ENCODE results near the gene HBG2. TPM values are rescaled to one million over a fixed set of nuclear protein-coding genes. Genes with fewer than 3 reads are reported as not detected.

HBG2 gene
- total and polyA plus RNA-seq, 10 of the 15 experiments (the other 5 are each of a cell fraction or from before 2014, with no cell fraction given) = 1.1 to 8.3 (median 2.9) TPM; not detected in 5

DNA sequence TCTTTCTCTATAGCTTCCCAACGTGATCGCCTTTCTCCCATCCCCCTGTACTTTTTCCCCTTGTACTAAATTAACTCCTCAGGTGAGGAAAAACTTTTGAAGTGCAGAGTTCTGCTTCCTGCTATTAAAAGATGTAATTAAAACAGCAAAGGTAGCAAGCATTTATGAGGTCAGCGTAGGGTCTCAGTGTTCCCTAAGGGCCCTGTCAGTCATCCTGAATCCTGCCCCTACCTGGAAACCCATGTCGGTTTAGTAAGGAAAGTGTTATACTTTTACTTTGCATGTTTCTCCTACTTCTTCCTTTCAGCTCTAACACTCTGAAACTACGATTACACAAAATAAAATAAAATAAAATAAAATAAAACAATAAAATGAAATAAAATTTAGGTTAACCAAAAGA lies 26.5 kb downstream of the HBG2 start (continued):
- TF ChIP-seq ZBTB4 (CRISPR knock-in tag; IDR thresholded peaks at IDR 0.05) = no peak
- TF ChIP-seq, protein P1, sequence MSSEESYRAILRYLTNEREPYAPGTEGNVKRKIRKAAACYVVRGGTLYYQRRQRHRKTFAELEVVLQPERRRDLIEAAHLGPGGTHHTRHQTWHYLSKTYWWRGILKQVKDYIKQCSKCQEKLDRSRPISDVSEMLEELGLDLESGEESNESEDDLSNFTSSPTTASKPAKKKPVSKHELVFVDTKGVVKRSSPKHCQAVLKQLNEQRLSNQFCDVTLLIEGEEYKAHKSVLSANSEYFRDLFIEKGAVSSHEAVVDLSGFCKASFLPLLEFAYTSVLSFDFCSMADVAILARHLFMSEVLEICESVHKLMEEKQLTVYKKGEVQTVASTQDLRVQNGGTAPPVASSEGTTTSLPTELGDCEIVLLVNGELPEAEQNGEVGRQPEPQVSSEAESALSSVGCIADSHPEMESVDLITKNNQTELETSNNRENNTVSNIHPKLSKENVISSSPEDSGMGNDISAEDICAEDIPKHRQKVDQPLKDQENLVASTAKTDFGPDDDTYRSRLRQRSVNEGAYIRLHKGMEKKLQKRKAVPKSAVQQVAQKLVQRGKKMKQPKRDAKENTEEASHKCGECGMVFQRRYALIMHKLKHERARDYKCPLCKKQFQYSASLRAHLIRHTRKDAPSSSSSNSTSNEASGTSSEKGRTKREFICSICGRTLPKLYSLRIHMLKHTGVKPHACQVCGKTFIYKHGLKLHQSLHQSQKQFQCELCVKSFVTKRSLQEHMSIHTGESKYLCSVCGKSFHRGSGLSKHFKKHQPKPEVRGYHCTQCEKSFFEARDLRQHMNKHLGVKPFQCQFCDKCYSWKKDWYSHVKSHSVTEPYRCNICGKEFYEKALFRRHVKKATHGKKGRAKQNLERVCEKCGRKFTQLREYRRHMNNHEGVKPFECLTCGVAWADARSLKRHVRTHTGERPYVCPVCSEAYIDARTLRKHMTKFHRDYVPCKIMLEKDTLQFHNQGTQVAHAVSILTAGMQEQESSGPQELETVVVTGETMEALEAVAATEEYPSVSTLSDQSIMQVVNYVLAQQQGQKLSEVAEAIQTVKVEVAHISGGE (CRISPR knock-in tag; IDR thresholded peaks at IDR 0.05) = no peak

DNA sequence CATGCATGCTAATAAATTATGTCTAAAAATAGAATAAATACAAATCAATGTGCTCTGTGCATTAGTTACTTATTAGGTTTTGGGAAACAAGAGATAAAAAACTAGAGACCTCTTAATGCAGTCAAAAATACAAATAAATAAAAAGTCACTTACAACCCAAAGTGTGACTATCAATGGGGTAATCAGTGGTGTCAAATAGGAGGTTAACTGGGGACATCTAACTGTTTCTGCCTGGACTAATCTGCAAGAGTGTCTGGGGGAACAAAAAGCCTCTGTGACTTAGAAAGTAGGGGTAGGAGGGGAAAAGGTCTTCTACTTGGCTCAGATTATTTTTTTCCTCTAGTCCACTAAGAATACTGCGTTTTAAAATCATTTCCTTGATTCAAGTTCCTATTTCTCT lies 26.9 kb downstream of the HBG2 start:
- no peak overlapping the region for H3K9ac ChIP-seq (ENCODE audit: control insufficient read depth, insufficient read depth, low read length)
- H3K27me3 ChIP-seq (replicated peaks in 1 of 2; ENCODE audit: control insufficient read depth in 2 of 2, insufficient read depth in 2 of 2, low read length in 1 of 2) = no peaks in the 10 kb centered on the region
- CTCF ChIA-PET = no interaction called here
- no peak for FAIRE-seq
- H4K20me1 ChIP-seq (ENCODE audit: control insufficient read depth, insufficient read depth) = no peaks in the 10 kb centered on the region
- H3K36me3 ChIP-seq (ENCODE audit: control insufficient read depth in 2 of 2, insufficient read depth in 2 of 2, low read length in 1 of 2) = no peaks in the 10 kb centered on the region
- no TSS peak for BruUV-seq (replicated peaks)
- ATAC-seq = no peak
- H3K4me1 ChIP-seq (ENCODE audit: control insufficient read depth, insufficient read depth, low read length) = no peaks in the 10 kb centered on the region
- no peak for DNase-seq (ENCODE audit: low read depth, low spot score)
- WGBS (ENCODE audit: insufficient coverage, insufficient replicate concordance, low lambda C conversion rate, missing lambda C conversion rate) = 0% methylated on average over 1 of the region's 1 CpG
- no peaks in the 10 kb centered on the region for H3K79me2 ChIP-seq (ENCODE audit: control insufficient read depth, insufficient read depth, low read length)
- no peak overlapping the region for H3K27ac ChIP-seq (ENCODE audit: control insufficient read depth, insufficient read depth)
- in situ Hi-C loops (cut with MboI) = no loop called here
- intact Hi-C loops (cut with micrococcal nuclease; ENCODE audit: unreplicated experiment) = no loop called here
- POLR2A ChIA-PET = no interaction called here
- no peak overlapping the region for H2AFZ ChIP-seq (ENCODE audit: control insufficient read depth, low read depth, low read length)
- H3K9me3 ChIP-seq (replicated peaks; ENCODE audit: control insufficient read depth, insufficient read depth, low read length) = no peaks in the 10 kb centered on the region
- no peak overlapping the region for H3K4me2 ChIP-seq (ENCODE audit: control insufficient read depth, insufficient read depth)
- H3K4me3 ChIP-seq = no peak overlapping the region
- RAD21 ChIA-PET (ENCODE audit: unreplicated experiment) = no interaction called here
- SMC1A ChIA-PET (ENCODE audit: uncharacterized antibody, unreplicated experiment) = no interaction called here
- TF ChIP-seq TCF7 (IDR thresholded peaks at IDR 0.05; ENCODE audit: borderline replicate concordance) = no peak
- no peak for TF ChIP-seq ZNF24 (IDR thresholded peaks at IDR 0.05)
- TF ChIP-seq ZSCAN29 (IDR thresholded peaks at IDR 0.05) = no peak
- no peak for TF ChIP-seq BHLHE40 (IDR thresholded peaks at IDR 0.05; ENCODE audit: borderline replicate concordance in 1 of 2, low read depth in 2 of 2, low read length in 1 of 2)
- no peak for TF ChIP-seq PAX5 (IDR thresholded peaks at IDR 0.05; ENCODE audit: borderline replicate concordance, low read depth, low read length)
- TF ChIP-seq MXI1 (IDR thresholded peaks at IDR 0.05; ENCODE audit: low read depth, low read length) = no peak
- no peak for TF ChIP-seq POU2F2 (IDR thresholded peaks at IDR 0.05; ENCODE audit: borderline replicate concordance, low read depth, low read length)
- TF ChIP-seq POLR2A (IDR thresholded peaks at IDR 0.05; ENCODE audit: low read depth, low read length) = no peak
- no peak for TF ChIP-seq ZBTB4 (CRISPR knock-in tag; IDR thresholded peaks at IDR 0.05)
- TF ChIP-seq ZBED1 (IDR thresholded peaks at IDR 0.05; ENCODE audit: borderline replicate concordance) = no peak
- TF ChIP-seq USF1 (IDR thresholded peaks at IDR 0.05; ENCODE audit: borderline replicate concordance, extremely low read length, insufficient read depth, low read depth, low read length) = no peak
- no peak for TF ChIP-seq ASH2L (IDR thresholded peaks at IDR 0.05; ENCODE audit: borderline replicate concordance, low read depth)

All from GM12878 (cell line).